NCI-H128 (cell line): ENCODE results near the gene CDY1.
"Not testable (repeated sequence)": the region's sequence is repeated elsewhere in the genome, so short reads cannot be mapped to it uniquely, and the experiment has no call there.

ENCODE experiments used
- DNase-seq: peaks from one replicate; lab custom pipeline; 2025; ENCODE audit not compliant: unreplicated experiment; lab: John Stamatoyannopoulos, UW

The CDY1 gene, protein sequence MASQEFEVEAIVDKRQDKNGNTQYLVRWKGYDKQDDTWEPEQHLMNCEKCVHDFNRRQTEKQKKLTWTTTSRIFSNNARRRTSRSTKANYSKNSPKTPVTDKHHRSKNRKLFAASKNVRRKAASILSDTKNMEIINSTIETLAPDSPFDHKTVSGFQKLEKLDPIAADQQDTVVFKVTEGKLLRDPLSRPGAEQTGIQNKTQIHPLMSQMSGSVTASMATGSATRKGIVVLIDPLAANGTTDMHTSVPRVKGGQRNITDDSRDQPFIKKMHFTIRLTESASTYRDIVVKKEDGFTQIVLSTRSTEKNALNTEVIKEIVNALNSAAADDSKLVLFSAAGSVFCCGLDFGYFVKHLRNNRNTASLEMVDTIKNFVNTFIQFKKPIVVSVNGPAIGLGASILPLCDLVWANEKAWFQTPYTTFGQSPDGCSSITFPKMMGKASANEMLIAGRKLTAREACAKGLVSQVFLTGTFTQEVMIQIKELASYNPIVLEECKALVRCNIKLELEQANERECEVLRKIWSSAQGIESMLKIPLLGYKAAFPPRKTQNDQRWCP

DNA sequence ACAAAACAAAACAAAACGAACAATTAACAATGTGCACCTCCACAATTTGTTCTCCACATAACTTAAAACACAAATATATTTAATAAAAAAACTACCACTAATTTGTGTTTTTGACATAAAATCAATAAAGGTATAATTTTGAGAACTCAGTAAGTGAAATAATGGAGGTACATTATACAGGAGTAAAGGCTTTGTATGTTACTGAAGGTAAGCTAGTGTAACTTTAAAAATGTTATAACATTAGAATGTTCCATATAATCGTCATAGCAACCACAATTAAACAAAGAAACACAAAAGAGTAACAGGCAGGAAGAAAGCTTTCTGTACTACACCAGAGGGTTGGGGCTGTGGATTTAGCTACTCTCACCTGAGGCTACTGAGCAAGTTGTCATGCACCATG is at the start of gene CDY1:
TSS of gene CDY1 (plus strand) at position 301 of the 400 bp plus-strand sequence. CDS start 326 bp downstream, outside the sequence.
- DNase-seq = not testable (repeated sequence)

DNA sequence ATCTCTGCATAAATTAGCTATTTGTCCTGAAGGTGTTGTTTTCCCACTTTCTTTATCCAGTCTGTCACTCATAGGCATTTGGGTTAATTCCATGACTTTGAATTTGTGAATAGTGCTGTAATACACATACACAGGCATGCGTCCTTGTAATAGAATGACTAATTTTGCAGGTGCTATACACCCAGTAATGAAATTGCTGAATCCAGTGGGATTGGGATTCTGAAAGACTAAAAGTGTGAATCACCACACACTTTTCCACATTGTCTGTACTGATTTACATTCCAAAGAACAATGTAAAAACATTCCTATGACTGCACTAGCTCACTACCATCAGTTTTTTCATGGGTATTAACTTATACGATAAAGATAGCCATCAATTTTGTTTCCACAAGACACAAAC is 28.6 kb upstream of the CDY1 start:
- DNase-seq = not testable (repeated sequence)

DNA sequence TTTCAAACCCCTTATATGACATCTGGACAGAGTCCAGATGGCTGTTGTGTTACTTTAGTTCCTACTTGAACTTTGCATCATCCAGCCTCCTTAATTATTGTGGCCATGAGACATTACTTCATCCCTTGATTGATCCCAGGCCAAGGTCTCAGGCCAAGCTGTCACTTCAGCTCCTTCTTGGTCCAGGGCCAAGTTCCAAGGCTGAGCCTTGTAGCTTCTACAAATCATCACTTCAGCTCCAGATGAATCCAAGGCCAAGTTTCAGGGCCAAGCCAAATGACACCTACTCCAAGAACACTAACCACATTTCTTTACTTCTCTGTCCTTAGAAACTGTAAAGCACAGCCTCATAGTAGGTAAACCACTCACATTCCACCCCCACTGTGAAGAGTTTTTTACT is 1.7 kb upstream of the CDY1 start:
- DNase-seq = not testable (repeated sequence)

DNA sequence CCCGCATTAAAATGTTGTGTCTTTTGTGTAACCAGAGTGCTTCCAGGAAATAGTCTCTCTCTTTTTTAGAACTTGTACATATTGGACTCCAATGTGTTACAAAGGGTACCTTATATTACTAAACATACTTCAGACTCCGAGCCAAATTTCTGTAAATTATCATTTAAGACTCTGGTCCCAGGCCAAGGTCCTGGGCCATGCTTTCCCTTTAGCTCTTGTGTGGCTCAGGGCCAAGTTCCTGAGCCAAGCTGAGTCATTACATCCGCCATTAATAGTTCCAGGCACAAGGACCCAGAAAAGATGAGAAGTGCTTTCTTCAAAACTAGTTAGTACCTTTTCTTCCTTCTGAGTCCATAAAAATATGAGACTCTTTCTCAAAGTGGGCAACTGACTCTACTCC is 4.6 kb downstream of the CDY1 start:
- DNase-seq = not testable (repeated sequence)

DNA sequence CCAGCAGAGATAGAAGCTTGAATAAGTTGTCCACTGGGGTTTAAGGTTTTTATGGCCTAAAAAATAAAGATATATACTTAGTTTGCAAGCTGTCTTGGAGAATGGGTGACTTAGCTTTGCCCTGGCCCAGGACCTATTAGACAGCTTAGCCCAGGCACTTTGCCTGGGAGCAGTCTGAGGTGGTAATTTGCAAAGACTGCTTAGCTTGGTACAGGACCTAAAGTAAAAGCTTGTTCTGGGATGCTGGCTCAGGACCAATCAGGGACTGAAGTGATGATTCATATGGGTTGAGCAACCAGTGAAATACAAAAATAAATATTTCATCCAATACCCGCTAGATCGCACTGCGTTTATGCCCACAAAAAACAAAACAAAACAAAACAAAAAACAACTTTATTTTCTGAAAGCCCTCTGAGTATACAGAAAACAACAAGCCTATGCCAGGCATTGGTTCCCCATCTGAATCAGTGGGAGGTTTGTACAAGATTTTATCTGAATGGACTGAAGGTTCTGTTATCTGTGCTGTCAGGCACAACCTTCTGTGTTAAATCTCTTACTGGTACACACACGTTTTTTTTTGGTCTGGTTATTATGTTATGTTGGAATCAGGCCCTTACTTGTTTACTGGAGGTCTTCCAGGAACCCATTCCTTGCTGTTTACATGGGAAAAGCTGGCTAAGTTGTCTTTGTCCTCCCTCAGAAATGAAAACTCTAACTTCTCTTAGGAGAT is 8.6 kb downstream of the CDY1 start:
- DNase-seq = not testable (repeated sequence)

DNA sequence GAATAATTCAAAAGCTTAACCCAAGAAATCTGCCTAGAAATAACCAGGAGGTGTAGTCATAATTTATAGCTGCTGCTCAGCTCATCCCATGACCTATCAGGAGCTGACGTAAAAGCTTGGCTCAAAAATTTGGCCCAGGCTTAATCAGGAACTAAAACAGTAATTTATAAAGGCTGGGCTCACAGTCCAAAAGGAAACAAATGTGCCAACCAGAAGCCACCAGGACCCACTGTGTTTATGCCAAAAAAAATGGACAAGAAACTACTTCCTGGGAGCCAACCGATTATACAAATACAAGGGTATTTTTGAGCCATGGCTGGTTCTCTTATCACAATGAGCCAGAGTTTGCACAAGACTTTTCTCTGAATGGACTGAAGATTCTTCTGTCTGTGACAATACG is 17.9 kb downstream of the CDY1 start:
- not testable (repeated sequence) for DNase-seq

DNA sequence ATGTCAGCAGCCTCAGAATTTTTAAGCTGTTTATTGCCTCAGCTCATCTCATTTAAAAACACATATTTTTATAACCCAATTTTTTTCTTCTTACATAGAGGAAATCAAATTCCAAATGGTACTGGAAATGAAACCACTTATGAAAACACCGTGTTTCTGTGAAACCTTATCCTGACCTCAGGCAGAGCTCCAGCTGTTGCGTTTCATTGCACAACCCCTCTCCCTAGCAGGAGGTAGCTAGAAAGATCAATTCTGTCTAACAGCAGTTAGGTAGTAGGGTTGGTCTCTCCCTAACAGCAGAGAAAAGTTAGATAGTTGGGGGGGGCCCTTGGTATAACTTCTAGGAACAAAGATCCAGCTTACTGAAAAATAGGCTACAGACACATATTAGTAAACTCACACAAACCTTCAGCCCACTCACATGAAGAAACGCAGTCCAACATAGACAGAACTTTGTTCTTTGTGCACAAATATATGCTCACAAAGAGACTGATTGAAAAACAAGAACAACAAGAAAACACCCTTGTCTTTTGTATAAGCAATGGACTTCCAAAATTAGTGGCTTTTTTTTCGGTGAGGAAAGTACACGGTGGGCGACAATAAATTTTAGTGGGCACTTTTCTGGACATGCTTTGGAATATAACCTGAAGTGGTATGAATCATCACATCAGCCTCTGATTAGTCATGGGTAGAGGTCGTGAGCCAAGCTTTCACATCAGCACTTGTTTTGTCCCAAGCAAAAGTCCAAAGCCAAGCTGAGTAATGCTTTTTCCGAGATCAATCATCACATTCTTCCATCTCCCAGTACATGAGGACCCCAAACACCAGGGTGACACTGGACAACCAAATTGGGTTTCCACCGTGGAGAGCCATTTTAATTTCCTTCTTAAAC is 21.4 kb downstream of the CDY1 start:
- not testable (repeated sequence) for DNase-seq
